DOHH2 (cell line): ENCODE measurements around the gene PCYT2.

Experiments
- EZH2phosphoT487 ChIP-seq: fragments of 200-600 bp; sonication (generic); IDR thresholded peaks from 2 replicates; pipeline ENCODE4 v1.6.1; 2017; ENCODE audit warnings: borderline replicate concordance, mild to moderate bottlenecking, antibody characterized with exemption, low read length, moderate library complexity, mixed read lengths
- TF ChIP-seq, protein P1 (sequence below): fragments of 200-600 bp; sonication (generic); IDR thresholded peaks from one replicate; pipeline ENCODE4 v1.5.1; 2014; ENCODE audit warnings: antibody characterized with exemption, mild to moderate bottlenecking, low read depth, low read length; ENCODE audit not compliant: poor library complexity, severe bottlenecking

DNA sequence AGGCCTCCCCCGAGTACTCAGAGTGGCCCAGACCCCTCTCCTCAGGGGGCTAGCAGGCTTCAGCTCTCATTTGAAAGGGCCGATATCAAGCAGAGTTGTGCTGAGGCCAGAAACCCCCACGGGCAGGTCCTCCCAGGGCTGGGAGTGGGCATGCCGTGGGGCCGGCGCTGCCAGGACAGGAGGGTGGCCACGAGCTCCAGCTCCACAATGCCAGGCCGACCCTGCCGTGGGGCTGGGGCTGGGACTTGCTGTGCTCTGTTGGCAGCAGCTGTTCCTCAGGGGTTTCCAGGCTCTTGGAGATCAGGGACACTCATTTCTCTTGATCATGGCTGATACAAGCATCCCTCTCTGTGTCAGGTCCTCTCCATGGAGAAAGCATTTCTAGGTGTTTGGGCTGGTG lies 12.3 kb downstream of the PCYT2 start:
- TF ChIP-seq, protein P1, sequence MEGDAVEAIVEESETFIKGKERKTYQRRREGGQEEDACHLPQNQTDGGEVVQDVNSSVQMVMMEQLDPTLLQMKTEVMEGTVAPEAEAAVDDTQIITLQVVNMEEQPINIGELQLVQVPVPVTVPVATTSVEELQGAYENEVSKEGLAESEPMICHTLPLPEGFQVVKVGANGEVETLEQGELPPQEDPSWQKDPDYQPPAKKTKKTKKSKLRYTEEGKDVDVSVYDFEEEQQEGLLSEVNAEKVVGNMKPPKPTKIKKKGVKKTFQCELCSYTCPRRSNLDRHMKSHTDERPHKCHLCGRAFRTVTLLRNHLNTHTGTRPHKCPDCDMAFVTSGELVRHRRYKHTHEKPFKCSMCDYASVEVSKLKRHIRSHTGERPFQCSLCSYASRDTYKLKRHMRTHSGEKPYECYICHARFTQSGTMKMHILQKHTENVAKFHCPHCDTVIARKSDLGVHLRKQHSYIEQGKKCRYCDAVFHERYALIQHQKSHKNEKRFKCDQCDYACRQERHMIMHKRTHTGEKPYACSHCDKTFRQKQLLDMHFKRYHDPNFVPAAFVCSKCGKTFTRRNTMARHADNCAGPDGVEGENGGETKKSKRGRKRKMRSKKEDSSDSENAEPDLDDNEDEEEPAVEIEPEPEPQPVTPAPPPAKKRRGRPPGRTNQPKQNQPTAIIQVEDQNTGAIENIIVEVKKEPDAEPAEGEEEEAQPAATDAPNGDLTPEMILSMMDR: no peak
- TF ChIP-seq EZH2phosphoT487: no peak
